Neuronal stem cell (in vitro differentiated cells): Measurements from ENCODE around the gene GAMT.

Source experiments
- DNase-seq: peaks from one replicate; pipeline ENCODE4 v3.0.0-alpha.2; 2013; ENCODE audit warnings: low spot score
- H2AFZ ChIP-seq: one replicate; pipeline ENCODE4 v1.6.1; 2013; ENCODE audit warnings: mild to moderate bottlenecking, low read length, inconsistent platforms
- H2AK5ac ChIP-seq: 2 replicates; pipeline ENCODE4 v1.6.1; 2013; ENCODE audit warnings: low read depth, mild to moderate bottlenecking, inconsistent platforms, low read length, moderate library complexity, mixed read lengths
- H2BK120ac ChIP-seq: 2 replicates; pipeline ENCODE4 v1.6.1; 2013; ENCODE audit warnings: low read depth, mild to moderate bottlenecking, inconsistent platforms, low read length, moderate library complexity, mixed read lengths
- H2BK12ac ChIP-seq: one replicate; pipeline ENCODE4 v1.6.1; 2013; ENCODE audit warnings: low read length, inconsistent platforms
- H2BK15ac ChIP-seq: 2 replicates; pipeline ENCODE4 v1.6.1; 2013; ENCODE audit warnings: mild to moderate bottlenecking, low read length, inconsistent platforms, mixed read lengths
- H2BK5ac ChIP-seq: one replicate; pipeline ENCODE4 v1.6.1; 2013; ENCODE audit warnings: inconsistent platforms, mild to moderate bottlenecking, low read length, moderate library complexity
- H3K14ac ChIP-seq: one replicate; pipeline ENCODE4 v1.6.1; 2013; ENCODE audit warnings: low read length, inconsistent platforms
- H3K18ac ChIP-seq: 2 replicates; pipeline ENCODE4 v1.6.1; 2013; ENCODE audit warnings: low read length, inconsistent platforms
- H3K23ac ChIP-seq: 2 replicates; pipeline ENCODE4 v1.6.1; 2013; ENCODE audit warnings: low read depth, mild to moderate bottlenecking, mixed read lengths, low read length, inconsistent platforms; ENCODE audit not compliant: poor library complexity
- H3K27ac ChIP-seq: replicated peaks from 3 replicates; pipeline ENCODE4 v1.5.1; 2013; ENCODE audit warnings: low read length, inconsistent platforms
- H3K27me3 ChIP-seq, 3 experiments: 2 replicates each; pipeline ENCODE4 v1.6.1; 2013; ENCODE audit warnings: low read length in 3 of 3, mild to moderate bottlenecking in 2 of 3, inconsistent platforms in 1 of 3, low read depth in 1 of 3, mixed read lengths in 1 of 3, moderate library complexity in 1 of 3; ENCODE audit not compliant: control insufficient read depth in 3 of 3, insufficient read depth in 3 of 3
- H3K36me3 ChIP-seq, 2 donors: replicated peaks in 1 of 2; 2 replicates each; pipeline ENCODE4 v1.6.1; 2013; ENCODE audit warnings: low read length in 2 of 2; ENCODE audit not compliant: control insufficient read depth in 2 of 2, insufficient read depth in 2 of 2
- H3K4ac ChIP-seq: 2 replicates; pipeline ENCODE4 v1.6.1; 2013; ENCODE audit warnings: inconsistent platforms, mild to moderate bottlenecking, low read length, moderate library complexity
- H3K4me1 ChIP-seq, 2 donors: 1 replicate in 1 of 2; 2 replicates in 1 of 2; pipeline ENCODE4 v1.6.1; 2013; ENCODE audit warnings: low read length in 2 of 2, low read depth in 1 of 2; ENCODE audit not compliant: control insufficient read depth in 2 of 2, insufficient read depth in 1 of 2
- H3K4me2 ChIP-seq: one replicate; pipeline ENCODE4 v1.6.1; 2013; ENCODE audit warnings: mild to moderate bottlenecking, low read length, inconsistent platforms; ENCODE audit not compliant: insufficient read depth, poor library complexity, severe bottlenecking
- H3K4me3 ChIP-seq, 2 donors: 2 replicates each; pipeline ENCODE4 v1.5.1; 2013; ENCODE audit warnings: low read length in 2 of 2, mild to moderate bottlenecking in 2 of 2, inconsistent platforms in 1 of 2, moderate library complexity in 1 of 2
- H3K79me1 ChIP-seq: one replicate; pipeline ENCODE4 v1.6.1; 2013; ENCODE audit warnings: low read depth, mild to moderate bottlenecking, inconsistent platforms, low read length, moderate library complexity
- H3K9ac ChIP-seq: one replicate; pipeline ENCODE4 v1.6.1; 2013; ENCODE audit warnings: mild to moderate bottlenecking, low read depth, low read length, inconsistent platforms; ENCODE audit not compliant: poor library complexity
- H3K9me3 ChIP-seq, 2 donors: replicated peaks in 1 of 2; 2 replicates each; pipeline versions ENCODE3 to v1.6.1; 2013; ENCODE audit warnings: low read length in 2 of 2, mild to moderate bottlenecking in 2 of 2, inconsistent platforms in 1 of 2, low read depth in 1 of 2, mixed read lengths in 1 of 2, moderate library complexity in 1 of 2; ENCODE audit not compliant: control insufficient read depth in 2 of 2, insufficient read depth in 1 of 2
- H4K8ac ChIP-seq: one replicate; pipeline ENCODE4 v1.6.1; 2013; ENCODE audit warnings: low read depth, mild to moderate bottlenecking, inconsistent platforms, low read length, moderate library complexity
- H4K91ac ChIP-seq: one replicate; pipeline ENCODE4 v1.6.1; 2013; ENCODE audit warnings: low read length, low read depth, mild to moderate bottlenecking, inconsistent platforms; ENCODE audit not compliant: poor library complexity
- WGBS, 2 donors: extraction: QIAGEN DNeasy Blood & Tissue Kit; methylation state at CpG; one replicate each; pipeline ENCODE4 v1.1.7; 2013; ENCODE audit warnings: missing lambda C conversion rate in 2 of 2, mixed read lengths in 1 of 2; ENCODE audit not compliant: insufficient read length in 2 of 2, insufficient replicate concordance in 1 of 2; ENCODE audit errors: extremely low coverage in 2 of 2; 5-methylcytosine and 5-hydroxymethylcytosine counted together

GAMT gene

DNA sequence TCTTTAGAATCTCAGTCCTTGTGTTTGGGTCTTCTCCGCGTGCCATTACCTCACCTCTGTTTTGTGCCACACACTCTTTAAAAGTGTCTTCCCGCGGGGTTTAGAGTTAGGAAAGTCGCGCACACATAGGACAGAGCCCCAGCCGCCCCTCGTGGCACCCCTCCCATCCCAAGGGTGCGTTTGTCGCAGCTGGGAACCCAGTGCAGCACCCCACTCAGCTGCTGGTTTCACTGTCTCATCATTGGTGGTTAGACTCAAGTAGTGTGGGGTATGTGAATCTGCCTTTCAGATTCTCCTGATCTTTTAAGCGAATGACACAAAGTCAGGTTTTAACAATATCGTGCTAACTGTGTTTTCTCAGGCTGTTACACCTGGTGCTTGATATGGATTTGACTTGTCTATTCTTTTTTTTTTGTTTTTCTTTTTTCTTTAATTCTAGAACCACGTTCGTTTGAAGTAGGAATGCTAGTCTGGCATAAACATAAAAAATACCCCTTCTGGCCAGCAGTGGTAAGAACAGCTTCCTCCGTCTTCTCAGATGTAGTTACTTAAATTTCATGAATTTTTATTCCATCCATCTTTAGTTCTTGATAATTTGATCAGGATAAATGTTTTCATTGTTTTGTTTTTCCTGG is 37.2 kb downstream of the GAMT start:
- WGBS, 2 donors: no CpG with 5 or more reads among the region's 15 CpGs
- H2AFZ ChIP-seq: no peak overlapping the region
- no peak for DNase-seq
- H3K9ac ChIP-seq: no peak overlapping the region
- H3K79me1 ChIP-seq: peaks cover 12% of the 10 kb centered on the region
- H2BK120ac ChIP-seq: no peak overlapping the region
- H3K4ac ChIP-seq: no peak overlapping the region
- no peak overlapping the region for H4K8ac ChIP-seq
- H3K27ac ChIP-seq: no peak overlapping the region
- peaks cover 52 to 94% of the 10 kb centered on the region in 2 donors for H3K36me3 ChIP-seq
- no peaks in the 10 kb centered on the region for H3K27me3 ChIP-seq
- H3K4me1 ChIP-seq: peaks cover 6 to 23% of the 10 kb centered on the region in 2 donors
- H2BK12ac ChIP-seq: no peak overlapping the region
- no peak overlapping the region for H2BK15ac ChIP-seq
- H3K23ac ChIP-seq: no peak overlapping the region
- no peak overlapping the region for H2BK5ac ChIP-seq
- no peak overlapping the region for H2AK5ac ChIP-seq
- H4K91ac ChIP-seq: no peak overlapping the region
- H3K4me2 ChIP-seq: no peak overlapping the region
- no peaks in the 10 kb centered on the region for H3K9me3 ChIP-seq
- no peak overlapping the region for H3K18ac ChIP-seq
- no peak overlapping the region for H3K14ac ChIP-seq
- no peak overlapping the region for H3K4me3 ChIP-seq

DNA sequence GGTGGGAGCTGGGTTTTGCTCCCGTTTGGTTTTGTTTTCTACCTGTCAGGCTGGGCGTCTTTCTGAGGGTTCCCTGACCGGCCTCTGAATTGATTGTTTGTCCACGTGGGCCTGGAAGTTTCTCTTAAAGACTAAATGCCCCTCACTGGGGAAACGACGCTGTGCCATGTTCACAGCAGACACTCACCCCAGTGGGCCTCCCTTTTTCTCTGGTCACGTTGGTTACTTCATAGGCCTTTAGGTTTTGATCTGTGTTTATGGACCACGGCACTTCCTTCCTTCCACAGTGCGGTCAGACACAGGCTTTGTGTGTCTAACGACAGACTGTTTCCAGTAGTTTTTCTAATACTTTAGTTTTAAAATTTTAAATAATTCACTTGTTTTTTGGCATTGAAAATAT is 37.7 kb downstream of the GAMT start:
- Histone ChIP-seq H3K4me2 (no peak overlapping the region), H3K18ac (no peak overlapping the region), H3K79me1 (peaks cover 14% of the 10 kb centered on the region), H3K27ac (no peak overlapping the region), H3K23ac (no peak overlapping the region), H2BK120ac (no peak overlapping the region), H2AFZ (no peak overlapping the region), H3K14ac (no peak overlapping the region), H4K91ac (no peak overlapping the region), H3K4me3 (no peak overlapping the region), H3K27me3 (no peaks in the 10 kb centered on the region), H2BK12ac (no peak overlapping the region), H3K4ac (no peak overlapping the region), H3K9me3 (no peaks in the 10 kb centered on the region), H2AK5ac (peak overlapping the region; percentile 12), H3K9ac (no peak overlapping the region), H2BK15ac (no peak overlapping the region), H3K4me1 (peaks cover 6 to 26% of the 10 kb centered on the region in 2 donors), H2BK5ac (no peak overlapping the region), H3K36me3 (peaks cover 53 to 95% of the 10 kb centered on the region in 2 donors), H4K8ac (no peak overlapping the region)
- DNase-seq: no peak
- no CpG with 5 or more reads among the region's 10 CpGs for WGBS, 2 donors

DNA sequence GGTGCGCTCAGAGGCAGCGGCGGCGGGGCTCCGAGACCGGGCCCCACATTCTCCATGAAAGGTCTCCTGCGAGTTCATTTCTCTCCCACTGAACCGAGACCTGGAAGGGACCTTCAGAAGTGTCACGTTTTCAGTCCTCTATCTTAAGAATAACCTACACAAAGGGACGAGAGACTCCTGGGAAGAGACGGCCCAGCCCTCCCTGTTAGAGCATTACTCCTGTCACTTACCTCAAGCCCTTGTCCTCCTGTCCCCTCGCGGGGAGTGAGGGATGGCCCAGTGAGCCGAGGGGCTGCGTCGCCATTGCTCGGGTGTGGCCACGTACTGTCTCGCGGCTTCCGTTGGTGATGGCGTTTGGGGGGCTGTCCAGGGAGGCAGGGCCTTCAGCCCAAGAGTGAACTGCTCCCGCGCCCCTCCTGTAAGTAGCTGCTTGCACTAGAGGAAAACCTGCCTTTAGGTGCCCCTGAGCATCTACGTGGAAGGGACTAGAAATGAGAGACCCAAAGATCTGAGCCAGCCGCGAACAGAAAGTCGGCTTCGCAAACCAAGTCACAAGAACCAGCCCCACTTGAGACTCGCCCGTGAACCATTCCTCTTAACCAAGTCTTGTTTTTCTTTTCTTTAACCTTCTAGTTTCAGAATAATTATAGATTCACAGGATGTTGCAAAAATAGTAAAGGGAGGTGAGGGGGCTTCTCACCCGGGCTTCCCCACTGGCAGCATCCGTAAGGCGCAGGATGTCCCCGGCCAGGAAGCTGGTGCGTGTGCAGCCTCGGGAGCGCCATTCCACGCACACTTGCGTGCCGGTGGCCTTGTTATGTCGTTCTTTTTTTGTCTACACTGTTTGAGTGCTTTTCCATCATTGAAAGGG is 38.7 kb downstream of the GAMT start:
- no CpG with 5 or more reads among the region's 42 CpGs for WGBS, 2 donors
- peaks cover 6 to 27% of the 10 kb centered on the region in 2 donors for H3K4me1 ChIP-seq
- H3K23ac ChIP-seq: peak overlapping the region; percentile 12
- peak overlapping the region; percentile 2 for H2BK120ac ChIP-seq
- H4K8ac ChIP-seq: no peak overlapping the region
- H3K27me3 ChIP-seq: no peaks in the 10 kb centered on the region
- peak overlapping the region; percentile 93 for H3K27ac ChIP-seq
- H2BK12ac ChIP-seq: no peak overlapping the region
- H4K91ac ChIP-seq: no peak overlapping the region
- H2BK15ac ChIP-seq: no peak overlapping the region
- H3K9ac ChIP-seq: peak overlapping the region; percentile 38
- no peak overlapping the region for H3K4me3 ChIP-seq
- no peaks in the 10 kb centered on the region for H3K9me3 ChIP-seq
- no peak overlapping the region for H2AK5ac ChIP-seq
- H3K18ac ChIP-seq: peak overlapping the region; percentile 40
- no peak overlapping the region for H3K4me2 ChIP-seq
- peaks cover 11% of the 10 kb centered on the region for H3K79me1 ChIP-seq
- no peak overlapping the region for H3K4ac ChIP-seq
- peaks cover 50 to 97% of the 10 kb centered on the region in 2 donors for H3K36me3 ChIP-seq
- no peak overlapping the region for H3K14ac ChIP-seq
- DNase-seq: no peak
- peak overlapping the region; percentile 7 for H2BK5ac ChIP-seq
- no peak overlapping the region for H2AFZ ChIP-seq
